HEK293 (cell line): ENCODE data around the gene ZNF473.
A peak's percentile ranks its signal among the peaks of the same experiment; 100 is the strongest.

Experiments
- CTCF ChIA-PET: fragments of 350-600 bp; formaldehyde crosslinking; extraction: SDS; loops from one replicate; lab custom pipeline; 2021; ENCODE audit warnings: antibody characterized with exemption; lab: Yijun Ruan, JAX
- POLR2A ChIA-PET: fragments of 300-600 bp; formaldehyde crosslinking; extraction: SDS; loops from one replicate; lab custom pipeline; 2020; ENCODE audit warnings: antibody characterized with exemption, inconsistent platforms; lab: Yijun Ruan, JAX
- H3K27ac ChIP-seq: fragments of 200-500 bp; sonication (Bioruptor generic); 2 replicates; pipeline ENCODE4 v1.5.1; 2014; ENCODE audit warnings: low read depth, low read length, control low read depth, inconsistent platforms; ENCODE audit errors: extremely low read depth
- H3K36me3 ChIP-seq, 2 experiments: fragments of 200-500 bp in 1 of 2; sonication (Bioruptor generic) in 1 of 2; 1 replicate in 1 of 2; 2 replicates in 1 of 2; pipeline ENCODE4 v1.5.1; 2014 to 2017; ENCODE audit warnings: inconsistent platforms in 2 of 2, low read length in 2 of 2; ENCODE audit not compliant: control insufficient read depth in 2 of 2, insufficient read depth in 1 of 2
- H3K4me1 ChIP-seq: fragments of 200-500 bp; sonication (Bioruptor generic); 2 replicates; pipeline ENCODE4 v1.5.1; 2014; ENCODE audit warnings: mild to moderate bottlenecking, low read length, inconsistent platforms; ENCODE audit not compliant: control insufficient read depth, insufficient read depth
- H3K4me3 ChIP-seq: 2 replicates; pipeline ENCODE4 v1.5.1; 2011; ENCODE audit warnings: low read depth, mild to moderate bottlenecking, control low read depth, low read length, moderate library complexity
- H3K9me3 ChIP-seq: fragments of 200-500 bp; sonication (Bioruptor generic); 2 replicates; pipeline ENCODE4 v1.5.1; 2014; ENCODE audit warnings: low read depth, low read length, inconsistent platforms; ENCODE audit not compliant: control insufficient read depth, insufficient read depth
- BCL11A ChIP-seq: fragments of 450-650 bp; formaldehyde crosslinking; IDR thresholded peaks from 2 replicates; pipeline ENCODE4 v1.5.1; 2016; ENCODE audit warnings: low read depth, missing biosample characterization, missing genetic modification characterization
- HOXA7 ChIP-seq: sonication (generic); formaldehyde crosslinking; IDR thresholded peaks from 2 replicates; pipeline ENCODE4 v1.8.1; 2022; ENCODE audit warnings: missing genetic modification reagents, borderline replicate concordance
- KLF17 ChIP-seq: fragments of 450-650 bp; formaldehyde crosslinking; IDR thresholded peaks from 2 replicates; pipeline ENCODE4 v1.5.1; 2016; ENCODE audit warnings: missing biosample characterization, missing genetic modification characterization
- KLF8 ChIP-seq: fragments of 450-650 bp; formaldehyde crosslinking; IDR thresholded peaks from 2 replicates; pipeline ENCODE4 v1.5.1; 2016; ENCODE audit warnings: missing biosample characterization, missing genetic modification characterization
- MZF1 ChIP-seq: fragments of 450-650 bp; formaldehyde crosslinking; IDR thresholded peaks from 2 replicates; pipeline ENCODE4 v1.5.1; 2017; ENCODE audit warnings: missing biosample characterization, missing genetic modification characterization, borderline replicate concordance
- SP7 ChIP-seq: fragments of 450-650 bp; formaldehyde crosslinking; IDR thresholded peaks from 2 replicates; pipeline ENCODE4 v1.5.1; 2016; ENCODE audit warnings: missing biosample characterization, missing genetic modification characterization
- ZBTB10 ChIP-seq: fragments of 450-650 bp; formaldehyde crosslinking; IDR thresholded peaks from 2 replicates; pipeline ENCODE4 v1.5.1; 2016; ENCODE audit warnings: missing biosample characterization, missing genetic modification characterization
- ZBTB11 ChIP-seq: fragments of 450-650 bp; formaldehyde crosslinking; conservative IDR thresholded peaks from 2 replicates; pipeline ENCODE4 v1.5.1; 2016; ENCODE audit warnings: low read depth, missing biosample characterization, missing genetic modification characterization
- ZFP41 ChIP-seq: fragments of 450-650 bp; formaldehyde crosslinking; IDR thresholded peaks from 2 replicates; pipeline ENCODE4 v1.5.1; 2016; ENCODE audit warnings: missing biosample characterization, missing genetic modification characterization, borderline replicate concordance
- ZNF148 ChIP-seq: fragments of 450-650 bp; formaldehyde crosslinking; IDR thresholded peaks from 2 replicates; pipeline ENCODE4 v1.5.0; 2017; ENCODE audit warnings: missing biosample characterization, missing genetic modification characterization, borderline replicate concordance
- ZNF174 ChIP-seq: fragments of 450-650 bp; formaldehyde crosslinking; IDR thresholded peaks from 2 replicates; pipeline ENCODE4 v1.5.0; 2017; ENCODE audit warnings: missing biosample characterization, mild to moderate bottlenecking, missing genetic modification characterization
- ZNF211 ChIP-seq: fragments of 450-650 bp; formaldehyde crosslinking; IDR thresholded peaks from 2 replicates; pipeline ENCODE4 v1.5.1; 2016; ENCODE audit warnings: low read depth, missing biosample characterization, missing genetic modification characterization
- ZNF24 ChIP-seq: fragments of 450-650 bp; formaldehyde crosslinking; IDR thresholded peaks from 2 replicates; pipeline ENCODE4 v1.5.1; 2016; ENCODE audit warnings: missing biosample characterization, missing genetic modification characterization
- ZNF302 ChIP-seq: fragments of 450-650 bp; formaldehyde crosslinking; IDR thresholded peaks from 2 replicates; pipeline ENCODE4 v1.5.1; 2016; ENCODE audit warnings: missing biosample characterization, missing genetic modification characterization, low read depth
- ZNF394 ChIP-seq: fragments of 450-650 bp; formaldehyde crosslinking; IDR thresholded peaks from 2 replicates; pipeline ENCODE4 v1.5.1; 2016; ENCODE audit warnings: missing biosample characterization, missing genetic modification characterization, mild to moderate bottlenecking, moderate library complexity, borderline replicate concordance
- ZNF423 ChIP-seq: fragments of 450-650 bp; formaldehyde crosslinking; IDR thresholded peaks from 2 replicates; pipeline ENCODE4 v1.5.1; 2016; ENCODE audit warnings: missing biosample characterization, missing genetic modification characterization
- ZNF530 ChIP-seq: fragments of 450-650 bp; formaldehyde crosslinking; IDR thresholded peaks from 2 replicates; pipeline ENCODE4 v1.5.1; 2016; ENCODE audit warnings: low read depth, missing biosample characterization, missing genetic modification characterization
- ZNF544 ChIP-seq: fragments of 450-650 bp; formaldehyde crosslinking; IDR thresholded peaks from 2 replicates; pipeline ENCODE4 v1.5.0; 2017; ENCODE audit warnings: missing biosample characterization, missing genetic modification characterization
- ZNF571 ChIP-seq: fragments of 450-650 bp; formaldehyde crosslinking; IDR thresholded peaks from 2 replicates; pipeline ENCODE4 v1.5.0; 2017; ENCODE audit warnings: missing biosample characterization, missing genetic modification characterization
- ZNF600 ChIP-seq: fragments of 450-650 bp; formaldehyde crosslinking; IDR thresholded peaks from 2 replicates; pipeline ENCODE4 v1.5.1; 2016; ENCODE audit warnings: missing biosample characterization, missing genetic modification characterization
- ZNF677 ChIP-seq: fragments of 450-650 bp; IDR thresholded peaks from 2 replicates; pipeline ENCODE4 v1.5.0; 2018; ENCODE audit warnings: missing biosample characterization, mild to moderate bottlenecking, missing genetic modification characterization, moderate library complexity
- ZNF692 ChIP-seq: fragments of 450-650 bp; formaldehyde crosslinking; IDR thresholded peaks from 2 replicates; pipeline ENCODE4 v1.5.1; 2016; ENCODE audit warnings: missing biosample characterization, missing genetic modification characterization

Gene ZNF473

DNA sequence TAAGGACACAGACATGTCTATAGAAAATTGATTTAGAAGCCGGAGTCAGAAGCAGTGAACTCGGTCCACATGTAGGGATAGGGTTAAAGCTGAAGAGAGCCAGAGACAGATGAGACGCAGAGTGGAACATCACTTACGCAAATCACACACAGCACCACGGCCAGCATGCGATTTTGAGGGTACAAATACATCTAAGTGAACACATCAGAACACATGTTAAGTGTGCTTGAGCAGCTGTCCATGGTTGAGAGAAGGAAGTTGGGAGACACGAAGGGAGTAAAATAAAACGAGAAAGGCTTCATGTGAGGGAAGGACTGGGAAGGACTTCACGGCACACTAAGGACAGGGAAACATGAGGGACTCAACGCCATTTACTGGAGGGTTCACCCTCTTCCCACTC is 39.5 kb upstream of the ZNF473 start:
- Histone ChIP-seq H3K36me3 (peaks cover 0 to 50% of the 10 kb centered on the region in 2 experiments; a peak in 2 of 3 replicates), H3K9me3 (no peaks in the 10 kb centered on the region), H3K4me1 (no peaks in the 10 kb centered on the region), H3K27ac (no peak overlapping the region), H3K4me3 (no peak overlapping the region)
- TF ChIP-seq ZNF677, result no peak
- no peak for TF ChIP-seq ZNF530 (tag by site-specific recombination)
- TF ChIP-seq ZNF174, result no peak
- no peak for TF ChIP-seq ZNF148 (tag by site-specific recombination)
- no peak for TF ChIP-seq ZNF24 (tag by site-specific recombination)
- no peak for TF ChIP-seq SP7 (tag by site-specific recombination)
- TF ChIP-seq ZNF211 (tag by site-specific recombination), result no peak
- TF ChIP-seq ZBTB11, result no peak
- no peak for TF ChIP-seq ZNF571 (tag by site-specific recombination)
- TF ChIP-seq ZFP41 (tag by site-specific recombination), result no peak
- TF ChIP-seq ZNF302 (tag by site-specific recombination), result no peak
- ChIA-PET POLR2A (interaction anchor here (0.6 kb wide), 1 partner anchor 118 kb away, joined by 4 read pairs; no protein-coding TSS in a partner anchor), CTCF (interaction anchor here (0.7 to 7.9 kb wide), 5 partner anchors 15 to 57 kb away, joined by 3 to 99 read pairs (median 4); partner anchors contain the start of genes ATF5 and NUP62)

DNA sequence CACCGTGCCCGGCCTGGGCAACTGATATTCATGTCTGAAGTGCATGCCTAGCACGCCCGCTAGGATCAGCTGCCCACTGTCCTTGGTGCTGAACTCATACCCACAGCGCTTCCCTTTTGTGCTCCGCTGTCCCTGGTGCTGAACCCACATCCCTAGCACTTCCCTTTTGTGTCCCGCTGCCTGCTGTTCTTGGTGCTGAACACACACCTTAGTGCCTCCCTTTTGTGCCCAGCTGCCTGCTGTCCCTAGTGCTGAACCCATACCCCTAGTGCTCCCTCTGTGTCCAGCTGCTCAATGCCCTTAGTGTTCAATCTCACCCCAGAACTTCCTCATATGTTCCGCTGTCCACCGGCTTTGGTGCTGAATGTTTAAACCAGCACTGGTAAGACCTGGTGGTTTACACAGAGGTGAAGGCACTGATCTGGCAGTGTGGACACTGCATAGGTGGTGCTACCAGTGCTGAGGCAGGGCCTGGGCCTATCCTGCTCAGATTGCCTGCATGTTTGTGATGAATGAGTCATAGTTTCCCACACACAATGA is 38.6 kb upstream of the ZNF473 start:
- CTCF ChIA-PET, result interaction anchor here (0.6 to 7.9 kb wide), 3 partner anchors 47 to 70 kb away, joined by 4 to 99 read pairs (median 4); no protein-coding TSS in a partner anchor
- H3K27ac ChIP-seq, result no peak overlapping the region
- H3K36me3 ChIP-seq, result peaks cover 0 to 53% of the 10 kb centered on the region in 2 experiments; a peak in 2 of 3 replicates
- H3K9me3 ChIP-seq, result no peaks in the 10 kb centered on the region
- no peaks in the 10 kb centered on the region for H3K4me1 ChIP-seq
- H3K4me3 ChIP-seq, result no peak overlapping the region
- POLR2A ChIA-PET, result interaction anchor here (0.6 to 1.7 kb wide), 2 partner anchors 58 to 119 kb away, joined by 4 to 5 read pairs; partner anchors contain the start of genes ATF5 and NUP62
- TF ChIP-seq KLF17 (tag by site-specific recombination), result 0 out of 2 replicates have a peak, but pooled peaks have one; percentile 48
- TF ChIP-seq ZNF544 (tag by site-specific recombination), result no peak
- peak; percentile 33; the same call in 1 of the 2 replicates for TF ChIP-seq SP7 (tag by site-specific recombination)
- TF ChIP-seq ZNF600 (tag by site-specific recombination), result peak; percentile 77
- 0 out of 2 replicates have a peak, but pooled peaks have one; percentile 43 for TF ChIP-seq MZF1 (tag by site-specific recombination)
- peak; percentile 88; the same call in 1 of the 2 replicates for TF ChIP-seq KLF8
- peak; percentile 45; the same call in 1 of the 2 replicates for TF ChIP-seq ZNF692
- TF ChIP-seq ZNF423, result peak; percentile 11; the same call in 1 of the 2 replicates
- TF ChIP-seq ZNF394 (tag by site-specific recombination), result peak; percentile 59; the same call in 1 of the 2 replicates
- TF ChIP-seq ZNF211 (tag by site-specific recombination), result no peak
- peak; percentile 98 for TF ChIP-seq HOXA7 (CRISPR knock-in tag)
- TF ChIP-seq ZBTB10 (tag by site-specific recombination), result peak; percentile 67
- peak; percentile 46; the same call in 1 of the 2 replicates for TF ChIP-seq BCL11A (tag by site-specific recombination)
